Natural killer cell treated with Interleukin-12 subunit alpha and Interleukin-12 subunit beta and Interleukin-15 and Interleukin-18, amount 100 ng/mL, for 72 hours (primary cell): ENCODE results near the gene FBXO7. TPM values are rescaled to one million over a fixed set of nuclear protein-coding genes. Genes with fewer than 3 reads are reported as not detected.

ENCODE experiments used
- ATAC-seq, 2 donors: fragments of 150-1000 bp; cut with Tn5 transposase in 1 of 2; sonication (Bioruptor Pico), chemical (Tn5 transposase) in 1 of 2; 2 replicates each; pipeline ENCODE4 v1.10.0; 2021
- DNase-seq: peaks from one replicate; pipeline ENCODE4 v3.0.0; 2022; ENCODE audit warnings: low spot score
- H3K27ac Mint-ChIP-seq, 2 donors: 1 replicate in 1 of 2; 2 replicates in 1 of 2; pipeline ENCODE4 v1.8.0; 2022; ENCODE audit warnings: mixed read lengths in 2 of 2, mild to moderate bottlenecking in 1 of 2, moderate library complexity in 1 of 2
- H3K27me3 Mint-ChIP-seq, 2 donors: 1 replicate in 1 of 2; 2 replicates in 1 of 2; pipeline ENCODE4 v1.8.0; 2022; ENCODE audit warnings: mixed read lengths in 2 of 2
- H3K36me3 Mint-ChIP-seq: one replicate; pipeline ENCODE4 v1.8.0; 2022; ENCODE audit warnings: mixed read lengths
- H3K4me1 Mint-ChIP-seq, 2 donors: 1 replicate in 1 of 2; 2 replicates in 1 of 2; pipeline ENCODE4 v1.8.0; 2022; ENCODE audit warnings: low read depth in 2 of 2, mixed read lengths in 2 of 2, mild to moderate bottlenecking in 1 of 2
- H3K4me3 Mint-ChIP-seq: one replicate; pipeline ENCODE4 v1.8.0; 2022; ENCODE audit warnings: mixed read lengths
- H3K9me3 Mint-ChIP-seq: 2 replicates; pipeline ENCODE4 v1.8.0; 2022; ENCODE audit warnings: mixed read lengths
- total RNA-seq, 2 donors: library from RNA; stranded (reverse); gene quantifications; one replicate each; pipeline ENCODE4 v1.2.3, GENCODE V29; 2022

The FBXO7 gene
- 10 to 100 TPM; 79.5 to 91.7 TPM for total RNA-seq

GRCh38 chr22:32474635-32475467 lies at the start of gene FBXO7:
Gene FBXO7, plus strand, starts transcription at chr22:32474811. Its CDS starts 192 bp downstream, at chr22:32475003.
- Mint-ChIP-seq H3K4me3 (peak within 1 kb of the TSS; percentile 97), H3K36me3 (peaks cover 3% of the 10 kb centered on the region), H3K4me1 (peaks cover 17 to 20% of the 10 kb centered on the region in 2 donors), H3K27ac (peak within 1 kb of the TSS in 1 of 2 donors; percentile 96), H3K27me3 (peaks cover 0 to 2% of the 10 kb centered on the region in 2 donors), H3K9me3 (no peaks in the 10 kb centered on the region)
- DNase-seq, result peak; percentile 90
- peak; percentile 91 to 92 for ATAC-seq

- H3K36me3 Mint-ChIP-seq, result no peaks in the 10 kb centered on the region
- DNase-seq (no peak), ATAC-seq (no peak)
- no peak overlapping the region for H3K4me3 Mint-ChIP-seq
- H3K27me3 Mint-ChIP-seq, result peaks cover 35 to 38% of the 10 kb centered on the region in 2 donors
- no peak overlapping the region for H3K27ac Mint-ChIP-seq
- H3K4me1 Mint-ChIP-seq, result no peaks in the 10 kb centered on the region
- no peaks in the 10 kb centered on the region for H3K9me3 Mint-ChIP-seq
Observed at GRCh38 chr22:32426881-32427280, 47.7 kb upstream of the FBXO7 start.

- no peak for DNase-seq
- H3K9me3 Mint-ChIP-seq, result no peaks in the 10 kb centered on the region
- H3K27ac Mint-ChIP-seq, result no peak overlapping the region
- H3K36me3 Mint-ChIP-seq, result no peaks in the 10 kb centered on the region
- no peaks in the 10 kb centered on the region for H3K4me1 Mint-ChIP-seq
- H3K4me3 Mint-ChIP-seq, result no peak overlapping the region
- H3K27me3 Mint-ChIP-seq, result peaks cover 23 to 30% of the 10 kb centered on the region in 2 donors
- no peak for ATAC-seq
Observed at GRCh38 chr22:32430352-32430751, 44.3 kb upstream of the FBXO7 start.

GRCh38 chr22:32444068-32444467 lies 30.5 kb upstream of the FBXO7 start:
- no peak overlapping the region for H3K4me3 Mint-ChIP-seq
- peaks cover 5 to 7% of the 10 kb centered on the region in 2 donors for H3K27me3 Mint-ChIP-seq
- DNase-seq (no peak), ATAC-seq (no peak)
- no peaks in the 10 kb centered on the region for H3K36me3 Mint-ChIP-seq
- no peaks in the 10 kb centered on the region for H3K9me3 Mint-ChIP-seq
- no peaks in the 10 kb centered on the region for H3K4me1 Mint-ChIP-seq
- no peak overlapping the region for H3K27ac Mint-ChIP-seq

- Mint-ChIP-seq H3K27ac (no peak overlapping the region), H3K4me1 (no peaks in the 10 kb centered on the region), H3K9me3 (no peaks in the 10 kb centered on the region), H3K27me3 (peaks cover 7% of the 10 kb centered on the region in 2 donors), H3K4me3 (no peak overlapping the region), H3K36me3 (no peaks in the 10 kb centered on the region)
- ATAC-seq (peak in 1 of 2 donors; percentile 62), DNase-seq (no peak)
Observed at GRCh38 chr22:32446321-32446720, 28.3 kb upstream of the FBXO7 start.

- no peak for DNase-seq
- no peak overlapping the region for H3K4me3 Mint-ChIP-seq
- H3K4me1 Mint-ChIP-seq, result no peaks in the 10 kb centered on the region
- no peaks in the 10 kb centered on the region for H3K9me3 Mint-ChIP-seq
- H3K27me3 Mint-ChIP-seq, result peaks cover 7 to 15% of the 10 kb centered on the region in 2 donors
- no peaks in the 10 kb centered on the region for H3K36me3 Mint-ChIP-seq
- no peak overlapping the region for H3K27ac Mint-ChIP-seq
- ATAC-seq, result no peak
Observed at GRCh38 chr22:32448980-32449379, 25.6 kb upstream of the FBXO7 start.

- Mint-ChIP-seq H3K4me3 (no peak overlapping the region), H3K9me3 (no peaks in the 10 kb centered on the region), H3K27ac (no peak overlapping the region), H3K27me3 (peaks cover 34 to 54% of the 10 kb centered on the region in 2 donors), H3K36me3 (no peaks in the 10 kb centered on the region), H3K4me1 (no peaks in the 10 kb centered on the region)
- DNase-seq (no peak), ATAC-seq (no peak)
Observed at GRCh38 chr22:32457031-32457430, 17.6 kb upstream of the FBXO7 start.

GRCh38 chr22:32462452-32462851 lies 12.2 kb upstream of the FBXO7 start:
- DNase-seq, result no peak
- Mint-ChIP-seq H3K4me1 (no peaks in the 10 kb centered on the region), H3K27me3 (peaks cover 53% of the 10 kb centered on the region in 2 donors), H3K4me3 (no peak overlapping the region), H3K9me3 (no peaks in the 10 kb centered on the region), H3K27ac (no peak overlapping the region), H3K36me3 (no peaks in the 10 kb centered on the region)
- no peak for ATAC-seq

GRCh38 chr22:32465661-32466060 lies 8.9 kb upstream of the FBXO7 start:
- ATAC-seq (no peak), DNase-seq (no peak)
- no peak overlapping the region for H3K4me3 Mint-ChIP-seq
- H3K27ac Mint-ChIP-seq, result no peak overlapping the region
- no peaks in the 10 kb centered on the region for H3K4me1 Mint-ChIP-seq
- no peaks in the 10 kb centered on the region for H3K9me3 Mint-ChIP-seq
- H3K36me3 Mint-ChIP-seq, result no peaks in the 10 kb centered on the region
- peaks cover 42 to 43% of the 10 kb centered on the region in 2 donors for H3K27me3 Mint-ChIP-seq

- no peaks in the 10 kb centered on the region for H3K36me3 Mint-ChIP-seq
- DNase-seq (no peak), ATAC-seq (no peak)
- H3K4me3 Mint-ChIP-seq, result no peak overlapping the region
- H3K4me1 Mint-ChIP-seq, result no peaks in the 10 kb centered on the region
- H3K9me3 Mint-ChIP-seq, result no peaks in the 10 kb centered on the region
- H3K27me3 Mint-ChIP-seq, result peaks cover 34 to 35% of the 10 kb centered on the region in 2 donors
- H3K27ac Mint-ChIP-seq, result no peak overlapping the region
Observed at GRCh38 chr22:32466496-32466895, 8.1 kb upstream of the FBXO7 start.

- Mint-ChIP-seq H3K36me3 (no peaks in the 10 kb centered on the region), H3K4me3 (no peak overlapping the region), H3K9me3 (no peaks in the 10 kb centered on the region), H3K27me3 (peaks cover 21 to 34% of the 10 kb centered on the region in 2 donors), H3K4me1 (peaks cover 8% of the 10 kb centered on the region in 2 donors), H3K27ac (no peak overlapping the region)
- ATAC-seq (no peak), DNase-seq (no peak)
Observed at GRCh38 chr22:32469799-32470212, 4.8 kb upstream of the FBXO7 start.

- Mint-ChIP-seq H3K36me3 (no peaks in the 10 kb centered on the region), H3K4me1 (peaks cover 13 to 14% of the 10 kb centered on the region in 2 donors), H3K4me3 (peak overlapping the region; percentile 97), H3K27ac (peak overlapping the region in 1 of 2 donors; percentile 81), H3K9me3 (no peaks in the 10 kb centered on the region), H3K27me3 (peaks cover 5 to 10% of the 10 kb centered on the region in 2 donors)
- ATAC-seq (peak in 1 of 2 donors; percentile 14), DNase-seq (no peak)
Observed at GRCh38 chr22:32473388-32473952, 1.1 kb upstream of the FBXO7 start.

- ATAC-seq, result no peak
- H3K4me3 Mint-ChIP-seq, result peak overlapping the region; percentile 97
- H3K27me3 Mint-ChIP-seq, result no peaks in the 10 kb centered on the region
Observed at GRCh38 chr22:32475468-32476010, 928 bp downstream of the FBXO7 start.

More at GRCh38 chr22:32475468-32476010, 928 bp downstream of the FBXO7 start:
- no peaks in the 10 kb centered on the region for H3K9me3 Mint-ChIP-seq
- H3K4me1 Mint-ChIP-seq, result peaks cover 24 to 27% of the 10 kb centered on the region in 2 donors
- no peak for DNase-seq
- peaks cover 10% of the 10 kb centered on the region for H3K36me3 Mint-ChIP-seq
- peak overlapping the region in 1 of 2 donors; percentile 96 for H3K27ac Mint-ChIP-seq
